ENCODE results near the gene STAP2.

Gene STAP2

DNA sequence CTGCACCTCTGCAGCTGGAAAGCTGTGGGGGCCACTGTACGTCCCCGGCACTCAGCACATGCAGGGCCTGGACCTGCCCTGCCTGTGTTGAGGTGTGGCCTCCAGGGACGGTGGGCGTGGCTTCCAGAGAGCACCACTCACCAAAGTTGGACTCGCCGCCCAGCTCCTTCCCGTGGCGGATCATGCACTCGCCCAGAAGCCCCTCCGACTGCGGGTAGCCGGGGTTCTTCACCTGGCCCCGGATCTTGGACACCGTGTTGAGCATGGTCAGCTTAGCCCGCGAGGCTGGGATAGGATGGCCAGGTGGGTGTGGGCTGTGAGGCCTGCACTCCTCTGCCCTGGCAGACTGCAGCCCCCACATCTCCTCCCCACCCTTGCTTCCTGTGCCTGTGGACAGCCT, 26.7 kb upstream of the STAP2 start:
- no peak overlapping the region for H3K4me3 ChIP-seq (replicated peaks in 1 of 2; ENCODE audit: low read depth in 2 of 2, low read length in 2 of 2)
- TF ChIP-seq, protein P1, sequence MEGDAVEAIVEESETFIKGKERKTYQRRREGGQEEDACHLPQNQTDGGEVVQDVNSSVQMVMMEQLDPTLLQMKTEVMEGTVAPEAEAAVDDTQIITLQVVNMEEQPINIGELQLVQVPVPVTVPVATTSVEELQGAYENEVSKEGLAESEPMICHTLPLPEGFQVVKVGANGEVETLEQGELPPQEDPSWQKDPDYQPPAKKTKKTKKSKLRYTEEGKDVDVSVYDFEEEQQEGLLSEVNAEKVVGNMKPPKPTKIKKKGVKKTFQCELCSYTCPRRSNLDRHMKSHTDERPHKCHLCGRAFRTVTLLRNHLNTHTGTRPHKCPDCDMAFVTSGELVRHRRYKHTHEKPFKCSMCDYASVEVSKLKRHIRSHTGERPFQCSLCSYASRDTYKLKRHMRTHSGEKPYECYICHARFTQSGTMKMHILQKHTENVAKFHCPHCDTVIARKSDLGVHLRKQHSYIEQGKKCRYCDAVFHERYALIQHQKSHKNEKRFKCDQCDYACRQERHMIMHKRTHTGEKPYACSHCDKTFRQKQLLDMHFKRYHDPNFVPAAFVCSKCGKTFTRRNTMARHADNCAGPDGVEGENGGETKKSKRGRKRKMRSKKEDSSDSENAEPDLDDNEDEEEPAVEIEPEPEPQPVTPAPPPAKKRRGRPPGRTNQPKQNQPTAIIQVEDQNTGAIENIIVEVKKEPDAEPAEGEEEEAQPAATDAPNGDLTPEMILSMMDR (IDR thresholded peaks at IDR 0.05; ENCODE audit: low read depth, low read length): no peak
- no peak for DNase-seq (ENCODE audit: low read depth in 2 of 2)

DNA sequence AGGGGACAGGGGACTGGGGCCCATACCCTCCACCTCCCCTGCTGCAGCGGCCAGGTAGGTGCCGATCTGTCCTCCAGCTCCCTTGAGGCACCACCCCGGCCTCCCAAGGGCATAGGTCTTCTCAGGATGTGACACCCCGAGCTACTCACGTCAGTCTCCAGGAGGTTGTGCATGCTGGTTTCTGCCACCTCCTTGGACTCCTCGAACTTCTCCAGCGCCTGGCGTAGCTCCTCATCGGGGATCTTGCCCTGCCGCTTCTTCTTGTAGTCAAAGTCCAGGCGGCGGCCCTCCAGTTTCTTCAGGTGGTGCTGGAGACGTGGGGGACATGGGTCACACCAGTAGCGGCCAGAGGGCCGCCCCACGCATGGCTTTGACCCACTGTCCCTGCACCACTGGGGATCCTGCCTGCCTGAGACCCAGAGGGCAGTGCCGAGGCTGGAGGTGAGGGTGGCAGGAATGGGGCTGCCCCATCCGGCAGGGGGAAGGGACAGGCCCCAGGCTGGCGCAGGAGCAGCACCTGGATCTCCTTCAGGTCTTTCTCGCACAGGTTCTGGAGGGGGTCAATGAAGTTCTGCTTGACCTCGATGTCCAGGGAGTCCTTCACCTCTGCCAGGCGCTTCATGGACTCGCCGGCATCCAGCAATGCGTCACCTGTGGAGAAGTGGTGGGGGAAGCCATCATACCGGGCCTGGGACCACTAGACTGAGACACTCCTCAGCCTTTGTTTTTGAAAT, 25.1 kb upstream of the STAP2 start:
- no peak for DNase-seq (ENCODE audit: low read depth in 2 of 2)
- TF ChIP-seq, protein P1 (IDR thresholded peaks at IDR 0.05; ENCODE audit: low read depth, low read length): no peak
- no peak overlapping the region for H3K4me3 ChIP-seq (replicated peaks in 1 of 2; ENCODE audit: low read depth in 2 of 2, low read length in 2 of 2)

DNA sequence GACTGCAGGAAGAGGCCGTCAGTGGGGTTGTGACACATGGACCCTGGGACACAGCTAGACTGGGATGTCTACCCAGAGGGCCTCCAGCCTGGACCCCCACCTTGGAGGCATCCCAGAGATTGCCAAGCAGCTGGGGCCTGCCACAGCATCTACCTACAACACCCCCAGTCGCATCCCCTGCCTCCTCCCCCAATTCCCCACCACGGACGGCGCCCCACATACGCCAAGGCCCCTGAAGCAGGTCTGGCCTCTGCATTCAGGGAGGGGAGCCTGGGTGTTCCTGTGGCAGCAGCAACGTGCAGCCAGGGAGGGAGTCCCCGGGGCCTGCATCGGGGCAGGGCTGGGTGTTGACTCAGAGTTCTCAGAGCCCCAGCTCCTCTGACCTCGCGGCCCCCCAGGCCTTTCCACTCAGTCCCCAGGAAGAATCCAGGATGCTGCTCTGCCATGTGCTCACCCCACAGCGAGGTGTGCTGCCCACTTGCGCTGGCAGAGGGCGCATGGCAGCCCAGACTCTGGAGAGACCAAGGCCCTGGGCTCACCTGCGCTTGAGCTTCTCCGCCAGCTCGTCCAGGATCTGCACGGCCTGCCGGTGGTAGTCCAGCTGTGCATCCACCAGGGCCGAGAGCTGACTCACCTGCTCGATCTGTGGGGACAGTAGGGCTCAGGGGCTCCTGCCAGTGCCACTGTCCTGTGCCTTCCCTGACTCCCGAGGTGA, 24.4 kb upstream of the STAP2 start:
- no peak for DNase-seq (ENCODE audit: low read depth in 2 of 2)
- no peak overlapping the region for H3K4me3 ChIP-seq (replicated peaks in 1 of 2; ENCODE audit: low read depth in 2 of 2, low read length in 2 of 2)
- TF ChIP-seq, protein P1 (IDR thresholded peaks at IDR 0.05; ENCODE audit: low read depth, low read length): peak; percentile 13

DNA sequence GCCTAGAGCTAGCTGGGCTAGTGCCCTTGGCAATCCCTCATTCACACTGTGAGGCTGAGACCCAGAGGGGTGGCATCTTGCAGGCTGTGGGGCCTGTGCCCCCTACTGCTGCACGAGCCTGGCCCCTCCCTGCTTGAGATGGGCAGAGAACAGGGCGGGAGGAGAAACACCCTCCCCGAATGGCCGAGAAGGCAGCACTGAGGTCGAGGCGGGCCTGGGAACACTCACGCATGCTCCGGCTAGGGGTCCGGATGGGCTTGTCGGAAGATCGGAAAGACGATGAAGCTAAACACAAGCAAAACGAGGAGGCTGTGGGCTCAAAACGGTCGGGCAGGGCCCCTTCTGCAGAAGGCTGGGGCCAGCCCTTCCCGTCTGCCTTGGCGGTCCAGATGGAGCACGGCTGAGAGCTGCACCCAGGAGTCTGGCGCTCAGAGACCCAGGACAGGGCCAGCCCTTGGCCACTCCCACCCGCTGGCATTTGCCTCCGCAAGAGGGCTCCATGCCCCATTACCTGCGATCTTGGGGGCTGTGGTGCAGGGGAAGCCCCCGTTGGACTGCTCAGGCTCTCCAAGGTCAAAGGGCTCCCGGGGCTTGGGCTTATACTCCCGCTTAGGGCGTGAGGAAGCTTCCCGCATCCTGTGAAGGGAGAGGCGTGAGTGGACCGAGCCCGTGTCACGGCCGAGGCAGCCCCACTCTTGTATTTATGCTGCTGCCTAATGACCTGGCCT, 23.6 kb upstream of the STAP2 start:
- DNase-seq (ENCODE audit: low read depth in 2 of 2): no peak

DNA sequence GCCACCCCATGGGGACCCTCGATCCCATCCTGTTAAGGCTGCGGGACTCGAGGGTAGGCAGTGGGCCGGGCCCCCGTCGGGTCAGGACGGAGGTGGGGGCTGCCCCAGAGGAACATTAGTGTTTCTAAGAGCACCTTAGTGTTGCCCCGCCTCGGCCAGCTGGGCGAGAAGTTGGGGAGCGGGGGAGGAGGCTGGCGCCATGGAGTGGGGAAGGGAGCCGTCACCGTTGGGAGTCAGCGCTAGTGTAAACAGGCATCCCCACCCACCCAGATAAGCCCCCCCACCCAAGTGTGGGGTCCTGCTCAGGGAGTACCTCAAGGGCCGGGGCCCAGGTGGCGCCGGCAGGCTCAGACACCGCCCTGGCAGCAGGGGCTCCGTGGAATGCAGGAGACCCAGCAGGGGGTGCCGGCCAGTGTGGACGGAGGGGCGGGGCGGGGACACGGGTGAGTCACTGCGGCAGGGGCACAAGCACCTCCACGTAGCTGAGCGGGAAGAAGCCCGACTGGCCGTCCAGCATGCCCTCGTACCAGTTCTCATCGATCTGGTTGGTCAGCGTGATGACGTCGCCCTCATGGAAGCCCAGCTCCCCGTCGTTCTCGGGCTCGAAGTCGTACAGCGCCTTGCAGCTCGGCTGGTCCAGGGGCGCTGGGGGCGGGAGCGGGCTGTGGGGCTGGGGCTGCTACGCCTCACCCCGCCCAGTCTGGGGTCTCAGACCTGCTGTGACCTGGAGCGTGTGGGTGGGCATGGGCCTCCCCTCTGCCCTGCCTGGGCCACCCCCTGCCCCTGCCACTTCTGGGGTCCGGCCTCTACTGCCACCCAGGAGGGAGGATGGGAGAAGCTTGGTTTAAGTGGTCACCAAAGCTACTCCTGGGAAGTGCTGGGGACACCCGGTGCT, 22.8 kb upstream of the STAP2 start:
- H3K4me3 ChIP-seq (replicated peaks in 1 of 2; ENCODE audit: low read depth in 2 of 2, low read length in 2 of 2): no peak overlapping the region
- DNase-seq (ENCODE audit: low read depth in 2 of 2): no peak
- TF ChIP-seq, protein P1 (IDR thresholded peaks at IDR 0.05; ENCODE audit: low read depth, low read length): no peak

More for the DNA sequence above, 23.6 kb upstream of the STAP2 start:
- no peak overlapping the region for H3K4me3 ChIP-seq (replicated peaks in 1 of 2; ENCODE audit: low read depth in 2 of 2, low read length in 2 of 2)
- TF ChIP-seq, protein P1 (IDR thresholded peaks at IDR 0.05; ENCODE audit: low read depth, low read length): no peak

DNA sequence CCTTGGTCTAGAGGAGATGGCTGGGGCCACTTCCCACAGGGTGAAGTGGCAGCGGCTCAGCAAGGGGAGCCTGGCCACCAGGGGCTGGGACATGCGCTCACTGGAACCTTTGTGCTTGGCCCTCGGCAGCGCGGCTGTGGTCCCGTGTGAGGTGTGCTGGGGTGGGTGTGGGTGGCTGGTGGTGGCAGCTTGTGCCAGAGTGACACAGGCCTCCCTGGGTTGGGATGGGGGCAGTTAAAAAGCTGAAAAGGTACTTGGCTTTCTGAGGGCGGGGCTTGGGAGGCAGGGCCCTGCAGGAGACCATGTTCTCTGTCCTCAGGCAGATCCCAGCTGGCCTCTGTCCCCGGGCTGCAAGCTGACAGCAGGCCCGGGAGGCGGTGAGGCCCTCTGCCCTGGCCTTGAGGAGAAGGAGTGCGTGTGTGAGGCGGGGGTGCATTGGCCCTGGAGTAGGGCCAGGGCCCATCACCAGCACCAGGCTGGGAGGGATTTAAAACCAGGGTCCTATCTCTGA, 22.1 kb upstream of the STAP2 start:
- TF ChIP-seq, protein P1 (IDR thresholded peaks at IDR 0.05; ENCODE audit: low read depth, low read length): no peak
- no peak overlapping the region for H3K4me3 ChIP-seq (replicated peaks in 1 of 2; ENCODE audit: low read depth in 2 of 2, low read length in 2 of 2)
- no peak for DNase-seq (ENCODE audit: low read depth in 2 of 2)
